ENCODE data around the gene LACTBL1.

Gene LACTBL1

GRCh38 chr1:22917989-22918388 lies 54.7 kb downstream of the LACTBL1 start:
- TF ChIP-seq CTCF (IDR thresholded peaks at IDR 0.05; ENCODE audit: low read depth, low read length): no peak
- no peaks in the 10 kb centered on the region for H3K36me3 ChIP-seq
- H3K27ac ChIP-seq: peak overlapping the region; percentile 89
- H3K9me3 ChIP-seq (ENCODE audit: severe bottlenecking): no peaks in the 10 kb centered on the region
- H3K4me3 ChIP-seq (ENCODE audit: low read depth, low read length): no peak overlapping the region
- DNase-seq: no peak
- no peaks in the 10 kb centered on the region for H3K27me3 ChIP-seq (ENCODE audit: insufficient read depth, low read depth, severe bottlenecking)

- Histone ChIP-seq H3K27me3 (ENCODE audit: insufficient read depth, low read depth, severe bottlenecking) (no peaks in the 10 kb centered on the region), H3K27ac (peak overlapping the region; percentile 89)
Measured at GRCh38 chr1:22916471-22916820, 56.2 kb downstream of the LACTBL1 start.

GRCh38 chr1:22915816-22916470 lies 56.7 kb downstream of the LACTBL1 start:
- Histone ChIP-seq H3K27me3 (ENCODE audit: insufficient read depth, low read depth, severe bottlenecking) (no peaks in the 10 kb centered on the region), H3K27ac (peak overlapping the region; percentile 89), H3K4me3 (ENCODE audit: low read depth, low read length) (peak overlapping the region; percentile 19), H3K9me3 (ENCODE audit: severe bottlenecking) (no peaks in the 10 kb centered on the region), H3K36me3 (no peaks in the 10 kb centered on the region; the same call in 1 of the 2 replicates)
- TF ChIP-seq CTCF (IDR thresholded peaks at IDR 0.05; ENCODE audit: low read depth, low read length): no peak
- peak; percentile 85 for DNase-seq

More at GRCh38 chr1:22916471-22916820, 56.2 kb downstream of the LACTBL1 start:
- Histone ChIP-seq H3K36me3 (no peaks in the 10 kb centered on the region; the same call in 1 of the 2 replicates), H3K9me3 (ENCODE audit: severe bottlenecking) (no peaks in the 10 kb centered on the region), H3K4me3 (ENCODE audit: low read depth, low read length) (peak overlapping the region; percentile 19)
- peak; percentile 89 for DNase-seq
- no peak for TF ChIP-seq CTCF (IDR thresholded peaks at IDR 0.05; ENCODE audit: low read depth, low read length)

- no peak for TF ChIP-seq CTCF (IDR thresholded peaks at IDR 0.05; ENCODE audit: low read depth, low read length)
- H3K27me3 ChIP-seq (ENCODE audit: insufficient read depth, low read depth, severe bottlenecking): no peaks in the 10 kb centered on the region
- DNase-seq: no peak
- H3K36me3 ChIP-seq: no peaks in the 10 kb centered on the region; the same call in 1 of the 2 replicates
- no peaks in the 10 kb centered on the region for H3K9me3 ChIP-seq (ENCODE audit: severe bottlenecking)
- peak overlapping the region; percentile 89 for H3K27ac ChIP-seq
- no peak overlapping the region for H3K4me3 ChIP-seq (ENCODE audit: low read depth, low read length)
Measured at GRCh38 chr1:22915231-22915630, 57.4 kb downstream of the LACTBL1 start.

GRCh38 chr1:22914633-22915217 lies 57.9 kb downstream of the LACTBL1 start:
- DNase-seq: peak; percentile 35
- Histone ChIP-seq H3K9me3 (ENCODE audit: severe bottlenecking) (no peaks in the 10 kb centered on the region), H3K27ac (peak overlapping the region; percentile 89), H3K36me3 (no peaks in the 10 kb centered on the region; the same call in 1 of the 2 replicates), H3K27me3 (ENCODE audit: insufficient read depth, low read depth, severe bottlenecking) (no peaks in the 10 kb centered on the region), H3K4me3 (ENCODE audit: low read depth, low read length) (no peak overlapping the region)
- TF ChIP-seq CTCF (IDR thresholded peaks at IDR 0.05; ENCODE audit: low read depth, low read length): peak; percentile 11; the same call in 1 of the 2 replicates
